Body of pancreas (tissue), 4 donors: ENCODE measurements around the gene KIAA1328.

Source experiments
- CTCF ChIP-seq, 7 experiments: fragments of 450-650 bp in 4 of 7; fragments of 200-600 bp in 3 of 7; sonication (generic) in 3 of 7; IDR thresholded peaks; one replicate each; pipeline ENCODE4 v1.5.1; 2016 to 2019; ENCODE audit warnings: antibody characterized with exemption in 7 of 7
- POLR2A ChIP-seq, 3 donors: fragments of 450-650 bp; IDR thresholded peaks; one replicate each; pipeline ENCODE4 v1.6.1; 2016; ENCODE audit warnings: antibody characterized with exemption in 3 of 3, mild to moderate bottlenecking in 2 of 3

GRCh38 chr18:36830158-36830495 is 1.2 kb downstream of the KIAA1328 start:
- TF ChIP-seq CTCF (IDR thresholded peaks at IDR 0.05) (no peak), POLR2A (IDR thresholded peaks at IDR 0.05) (no peak)
